BE2C (cell line): ENCODE data around the gene RNF214.

Source experiments
- DNase-seq: peaks from one replicate; pipeline ENCODE4 v3.0.0-alpha.2; 2020
- H3K27me3 ChIP-seq: fragments of 250-450 bp; sonication (Bioruptor Pico); 2 replicates; pipeline ENCODE4 v1.5.1; 2020; ENCODE audit warnings: mild to moderate bottlenecking
- H3K36me3 ChIP-seq: fragments of 250-450 bp; sonication (Bioruptor Pico); 2 replicates; pipeline ENCODE4 v1.5.1; 2020; ENCODE audit warnings: mild to moderate bottlenecking
- H3K4me1 ChIP-seq: fragments of 250-450 bp; sonication (Bioruptor Pico); 2 replicates; pipeline ENCODE4 v1.5.1; 2020
- H3K4me3 ChIP-seq: 2 replicates; pipeline ENCODE4 v1.5.1; 2011; ENCODE audit warnings: low read depth, low read length
- H3K9me3 ChIP-seq: fragments of 250-450 bp; sonication (Bioruptor Pico); 2 replicates; pipeline ENCODE4 v1.5.1; 2020
- CTCF ChIP-seq: IDR thresholded peaks from 2 replicates; pipeline ENCODE4 v1.5.1; 2012; ENCODE audit warnings: mild to moderate bottlenecking, low read depth, low read length

The RNF214 gene

GRCh38 chr11:117281869-117282268, 49.4 kb downstream of the RNF214 start:
- H3K9me3 ChIP-seq: no peaks in the 10 kb centered on the region
- H3K4me3 ChIP-seq: no peak overlapping the region
- no peaks in the 10 kb centered on the region for H3K27me3 ChIP-seq
- no peaks in the 10 kb centered on the region; the same call in 1 of the 2 replicates for H3K4me1 ChIP-seq
- H3K36me3 ChIP-seq: peaks cover 39% of the 10 kb centered on the region
- DNase-seq: no peak
- no peak for TF ChIP-seq CTCF

GRCh38 chr11:117282956-117283355, 50.5 kb downstream of the RNF214 start:
- no peak for TF ChIP-seq CTCF
- H3K36me3 ChIP-seq: peaks cover 39% of the 10 kb centered on the region
- DNase-seq: no peak

GRCh38 chr11:117284053-117284452, 51.6 kb downstream of the RNF214 start:
- Histone ChIP-seq H3K4me3 (no peak overlapping the region), H3K9me3 (no peaks in the 10 kb centered on the region), H3K4me1 (no peaks in the 10 kb centered on the region; the same call in 1 of the 2 replicates), H3K27me3 (no peaks in the 10 kb centered on the region), H3K36me3 (peaks cover 39% of the 10 kb centered on the region)
- no peak for TF ChIP-seq CTCF
- no peak for DNase-seq

More at GRCh38 chr11:117282956-117283355, 50.5 kb downstream of the RNF214 start:
- no peaks in the 10 kb centered on the region; the same call in 1 of the 2 replicates for H3K4me1 ChIP-seq
- no peaks in the 10 kb centered on the region for H3K27me3 ChIP-seq
- no peaks in the 10 kb centered on the region for H3K9me3 ChIP-seq
- H3K4me3 ChIP-seq: no peak overlapping the region

GRCh38 chr11:117286588-117286987, 54.1 kb downstream of the RNF214 start:
- no peak for DNase-seq
- peaks cover 52% of the 10 kb centered on the region for H3K36me3 ChIP-seq
- H3K4me1 ChIP-seq: no peaks in the 10 kb centered on the region; the same call in 1 of the 2 replicates
- H3K4me3 ChIP-seq: no peak overlapping the region
- H3K27me3 ChIP-seq: no peaks in the 10 kb centered on the region
- H3K9me3 ChIP-seq: no peaks in the 10 kb centered on the region
- no peak for TF ChIP-seq CTCF

GRCh38 chr11:117287668-117288067, 55.2 kb downstream of the RNF214 start:
- DNase-seq: no peak

More at GRCh38 chr11:117287668-117288067, 55.2 kb downstream of the RNF214 start:
- TF ChIP-seq CTCF: no peak
- Histone ChIP-seq H3K36me3 (peaks cover 44% of the 10 kb centered on the region), H3K4me3 (no peak overlapping the region), H3K9me3 (no peaks in the 10 kb centered on the region), H3K27me3 (no peaks in the 10 kb centered on the region), H3K4me1 (no peaks in the 10 kb centered on the region; the same call in 1 of the 2 replicates)
